Endothelial cell of umbilical vein (primary cell): Measurements from ENCODE around the gene BRF1. TPM values are rescaled to one million over a fixed set of nuclear protein-coding genes. Genes with fewer than 3 reads are reported as not detected.
A peak's percentile ranks its signal among the peaks of the same experiment; 100 is the strongest.

Experiments used
- BruUV-seq: library from RNA; stranded (reverse); fragments of 400-500 nt; replicated peaks from 2 replicates; lab custom pipeline; 2021; lab: Mats Ljungman, UMichigan
- CTCF ChIA-PET: fragments of 300-600, 350-600 bp; sonication (Branson Sonifier 250); formaldehyde crosslinking; loops from one replicate; lab custom pipeline; 2021; ENCODE audit warnings: antibody characterized with exemption, inconsistent platforms; lab: Charles Lee
- POLR2A ChIA-PET: fragments of 300-600, 350-600 bp; sonication (Branson Sonifier 250); formaldehyde crosslinking; loops from one replicate; lab custom pipeline; 2021; ENCODE audit warnings: antibody characterized with exemption, inconsistent platforms; lab: Charles Lee
- DNase-seq: peaks from one replicate; pipeline ENCODE4 v3.0.0-alpha.2; 2011; ENCODE audit warnings: low read depth, low spot score
- FAIRE-seq: peaks from 2 replicates; lab custom pipeline; 2011; peaks lifted over from hg19 to GRCh38; lab: Jason Lieb, UNC
- H2AFZ ChIP-seq: 2 replicates; pipeline ENCODE4 v1.6.0; 2012; ENCODE audit warnings: low read depth, low read length, control low read depth, inconsistent platforms
- H3K27ac ChIP-seq: 2 replicates; pipeline ENCODE4 v1.5.1; 2011; ENCODE audit warnings: low read depth, mild to moderate bottlenecking, control low read depth, low read length, moderate library complexity; ENCODE audit not compliant: insufficient read depth
- H3K27me3 ChIP-seq, 2 experiments: 2 replicates each; pipeline versions ENCODE4 v1.6.0 to v1.6.1; 2011; ENCODE audit warnings: low read length in 2 of 2, mixed read lengths in 1 of 2; ENCODE audit not compliant: control insufficient read depth in 2 of 2, insufficient read depth in 2 of 2
- H3K36me3 ChIP-seq, 2 experiments: 2 replicates in 1 of 2; 3 replicates in 1 of 2; pipeline ENCODE4 v1.5.1; 2011; ENCODE audit warnings: low read length in 2 of 2, mild to moderate bottlenecking in 1 of 2, moderate library complexity in 1 of 2; ENCODE audit not compliant: control insufficient read depth in 2 of 2, insufficient read depth in 2 of 2; ENCODE audit errors: extremely low read depth in 1 of 2
- H3K4me1 ChIP-seq: 3 replicates; pipeline ENCODE4 v1.5.1; 2011; ENCODE audit warnings: mild to moderate bottlenecking, low read length; ENCODE audit not compliant: control insufficient read depth, insufficient read depth; ENCODE audit errors: extremely low read depth
- H3K4me2 ChIP-seq: 2 replicates; pipeline ENCODE4 v1.6.1; 2011; ENCODE audit warnings: low read length, control low read depth, mixed read lengths; ENCODE audit not compliant: insufficient read depth
- H3K4me3 ChIP-seq, 3 experiments: fragments of 200-600 bp in 1 of 3; sonication (generic), shearing (Covaris generic) in 1 of 3; replicated peaks in 1 of 3; 2 replicates each; pipeline ENCODE4 v1.5.1; 2011 to 2016; ENCODE audit warnings: control low read depth in 3 of 3, low read length in 3 of 3, mild to moderate bottlenecking in 2 of 3, inconsistent platforms in 1 of 3, low read depth in 1 of 3, moderate library complexity in 1 of 3; ENCODE audit not compliant: insufficient read depth in 1 of 3
- H3K79me2 ChIP-seq: 2 replicates; pipeline ENCODE4 v1.6.0; 2012; ENCODE audit warnings: low read length, inconsistent platforms; ENCODE audit not compliant: control insufficient read depth, insufficient read depth
- H3K9ac ChIP-seq: replicated peaks from 2 replicates; pipeline ENCODE3; 2011; ENCODE audit warnings: low read length, control low read depth; ENCODE audit not compliant: insufficient read depth; ENCODE audit errors: extremely low read depth
- H3K9me1 ChIP-seq: replicated peaks from 3 replicates; pipeline ENCODE4 v1.6.0; 2011; ENCODE audit warnings: mild to moderate bottlenecking, low read length; ENCODE audit not compliant: control insufficient read depth, insufficient read depth; ENCODE audit errors: extremely low read depth
- H3K9me3 ChIP-seq: replicated peaks from 2 replicates; pipeline ENCODE4 v1.5.1; 2012; ENCODE audit warnings: low read length, inconsistent platforms; ENCODE audit not compliant: control insufficient read depth, insufficient read depth
- H4K20me1 ChIP-seq: replicated peaks from 2 replicates; pipeline ENCODE3; 2011; ENCODE audit warnings: mild to moderate bottlenecking, low read length; ENCODE audit not compliant: control insufficient read depth, insufficient read depth; ENCODE audit errors: extremely low read depth
- CTCF ChIP-seq, 2 donors: IDR thresholded peaks; 1 replicate in 1 of 2; 2 replicates in 1 of 2; pipeline ENCODE4 v1.5.1; 2011; ENCODE audit warnings: low read length in 2 of 2, mild to moderate bottlenecking in 2 of 2, moderate library complexity in 2 of 2, control low read depth in 1 of 2, inconsistent platforms in 1 of 2, low read depth in 1 of 2; ENCODE audit not compliant: insufficient read depth in 1 of 2; ENCODE audit errors: extremely low read depth in 1 of 2
- EZH2 ChIP-seq: IDR thresholded peaks from 2 replicates; pipeline ENCODE4 v1.6.1; 2012; ENCODE audit warnings: borderline replicate concordance, low read depth, mild to moderate bottlenecking, moderate library complexity, low read length, inconsistent platforms; ENCODE audit not compliant: severe bottlenecking
- JUN ChIP-seq: IDR thresholded peaks from 2 replicates; pipeline ENCODE4 v1.6.1; 2011; ENCODE audit warnings: borderline replicate concordance, low read depth; ENCODE audit not compliant: insufficient read length, insufficient read depth
- MAX ChIP-seq: IDR thresholded peaks from 2 replicates; pipeline ENCODE4 v1.6.1; 2011; ENCODE audit not compliant: insufficient read depth, insufficient read length
- POLR2AphosphoS5 ChIP-seq: IDR thresholded peaks from 2 replicates; pipeline ENCODE4 v1.6.1; 2012; ENCODE audit warnings: low read depth, mild to moderate bottlenecking, control low read depth, low read length, moderate library complexity; ENCODE audit not compliant: insufficient read depth
- dilution Hi-C: fragments of 300-500 bp; cut with MboI; formaldehyde crosslinking; loops from one replicate; pipeline ENCODE4 v1.15.0; 2019; ENCODE audit warnings: low sequenced_read_pairs; ENCODE audit not compliant: extremely low pct_ligation_motif_present
- intact Hi-C: fragments of 100-400 bp; cut with micrococcal nuclease; formaldehyde crosslinking; loops from one replicate; pipeline ENCODE4 v1.10.0; 2022
- polyA plus RNA-seq, 4 experiments: library from polyadenylated mRNA; depleted of rRNA in 3 of 4; stranded (reverse) in 3 of 4; unstranded in 1 of 4; fragments of >200 nt; gene quantifications; 2 replicates each; pipeline versions ENCODE4 v1.2.1 to v1.2.3, GENCODE V29; 2011 to 2012; ENCODE audit warnings: missing spikeins in 1 of 4
- total RNA-seq: library from RNA; stranded (reverse); gene quantifications from 2 replicates; pipeline ENCODE4 v1.2.3, GENCODE V29; 2021

BRF1 gene
- total and polyA plus RNA-seq, 2 donors (not counting 3 experiments of a cell fraction or from before 2014, with no cell fraction given) = 19.0 to 47.2 TPM

- intact Hi-C loops = loop anchor here (10.0 kb wide), 1 partner anchor 45 kb away; no protein-coding TSS in a partner anchor
- Histone ChIP-seq H3K27ac (no peak overlapping the region), H3K9me1 (no peaks in the 10 kb centered on the region), H3K4me1 (no peaks in the 10 kb centered on the region), H3K4me3 (no peak overlapping the region), H3K9me3 (no peaks in the 10 kb centered on the region), H3K4me2 (no peak overlapping the region), H3K27me3 (no peaks in the 10 kb centered on the region), H3K79me2 (no peaks in the 10 kb centered on the region), H2AFZ (no peak overlapping the region), H4K20me1 (no peaks in the 10 kb centered on the region), H3K9ac (no peak overlapping the region), H3K36me3 (peaks cover 0 to 12% of the 10 kb centered on the region in 2 experiments)
- DNase-seq (no peak), FAIRE-seq (no peak)
- TSS peak; percentile 63 for BruUV-seq
- POLR2A ChIA-PET = no interaction called here
- TF ChIP-seq JUN (no peak), CTCF (IDR thresholded peaks at IDR 0.05; ENCODE audit: extremely low read depth in 1 of 2, insufficient read depth in 1 of 2, low read depth in 1 of 2, low read length in 2 of 2) (no peak), POLR2AphosphoS5 (no peak)
- dilution Hi-C loops = no loop called here
- CTCF ChIA-PET = no interaction called here
Measured at GRCh38 chr14:105209646-105210045, 91.2 kb downstream of the BRF1 start.

- Histone ChIP-seq H3K4me2 (no peak overlapping the region), H3K4me3 (no peak overlapping the region), H3K27me3 (no peaks in the 10 kb centered on the region), H3K9me3 (no peaks in the 10 kb centered on the region), H3K36me3 (peaks cover 0 to 12% of the 10 kb centered on the region in 2 experiments), H2AFZ (no peak overlapping the region), H3K9me1 (no peaks in the 10 kb centered on the region), H3K9ac (no peak overlapping the region), H3K27ac (no peak overlapping the region), H4K20me1 (no peaks in the 10 kb centered on the region), H3K79me2 (no peaks in the 10 kb centered on the region), H3K4me1 (no peaks in the 10 kb centered on the region)
- CTCF ChIA-PET = no interaction called here
- FAIRE-seq (no peak), DNase-seq (no peak)
- dilution Hi-C loops = no loop called here
- intact Hi-C loops = loop anchor here (10.0 kb wide), 1 partner anchor 46 kb away; no protein-coding TSS in a partner anchor
- POLR2A ChIA-PET = no interaction called here
- BruUV-seq = no TSS peak
- TF ChIP-seq EZH2 (no peak), MAX (no peak), POLR2AphosphoS5 (no peak), JUN (no peak), CTCF (IDR thresholded peaks at IDR 0.05; ENCODE audit: extremely low read depth in 1 of 2, insufficient read depth in 1 of 2, low read depth in 1 of 2, low read length in 2 of 2) (no peak)
Measured at GRCh38 chr14:105209091-105209490, 91.7 kb downstream of the BRF1 start.
